OCI-LY1 (cell line): ENCODE data around the gene MLH3.

Experiments used
- H2AFZ ChIP-seq: fragments of 200-600 bp; sonication (generic), shearing (Covaris generic); 2 replicates; pipeline ENCODE4 v1.6.0; 2014; ENCODE audit warnings: antibody characterized with exemption, mild to moderate bottlenecking, low read length
- H3F3A ChIP-seq: fragments of 200-600 bp; sonication (generic), shearing (Covaris generic); 2 replicates; pipeline ENCODE4 v1.6.0; 2014; ENCODE audit warnings: mild to moderate bottlenecking, antibody characterized with exemption, low read length, moderate library complexity; ENCODE audit not compliant: insufficient read depth
- H3K27ac ChIP-seq: fragments of 200-600 bp; sonication (generic); 2 replicates; pipeline ENCODE4 v1.5.1; 2014; ENCODE audit warnings: low read length, mixed run types, mild to moderate bottlenecking, low read depth; ENCODE audit not compliant: poor library complexity, severe bottlenecking
- H3K27me3 ChIP-seq: fragments of 200-600 bp; sonication (generic); 2 replicates; pipeline ENCODE4 v1.6.0; 2014; ENCODE audit warnings: antibody characterized with exemption, mild to moderate bottlenecking, low read length, moderate library complexity; ENCODE audit not compliant: insufficient read depth
- H3K36me3 ChIP-seq: fragments of 200-600 bp; sonication (generic); 2 replicates; pipeline ENCODE4 v1.6.1; 2014; ENCODE audit warnings: mild to moderate bottlenecking, antibody characterized with exemption, low read length, moderate library complexity, mixed read lengths; ENCODE audit not compliant: insufficient read depth
- H3K4me1 ChIP-seq: fragments of 200-600 bp; sonication (generic); 2 replicates; pipeline ENCODE4 v1.5.1; 2014; ENCODE audit warnings: mild to moderate bottlenecking, low read length, moderate library complexity; ENCODE audit not compliant: insufficient read depth, severe bottlenecking
- H3K4me2 ChIP-seq: fragments of 200-600 bp; sonication (generic), shearing (Covaris generic); 2 replicates; pipeline ENCODE4 v1.6.1; 2014; ENCODE audit warnings: low read length
- H3K4me3 ChIP-seq: fragments of 200-600 bp; sonication (generic); 2 replicates; pipeline ENCODE4 v1.5.1; 2014; ENCODE audit warnings: low read length, low read depth, mild to moderate bottlenecking, mixed read lengths; ENCODE audit not compliant: poor library complexity, severe bottlenecking
- H3K79me2 ChIP-seq: fragments of 200-600 bp; shearing (Covaris generic); 2 replicates; pipeline ENCODE4 v1.6.1; 2016; ENCODE audit warnings: mixed run types, low read length, mixed read lengths; ENCODE audit not compliant: insufficient read depth
- H3K9ac ChIP-seq: fragments of 200-600 bp; sonication (generic), shearing (Covaris generic); 2 replicates; pipeline ENCODE4 v1.6.1; 2014; ENCODE audit warnings: mild to moderate bottlenecking, low read length, mixed read lengths
- H3K9me2 ChIP-seq: fragments of 200-600 bp; sonication (generic), shearing (Covaris generic); 2 replicates; pipeline ENCODE4 v1.6.1; 2014; ENCODE audit warnings: low read depth, mild to moderate bottlenecking, low read length, mixed read lengths
- H3K9me3 ChIP-seq: fragments of 200-600 bp; shearing (Covaris generic); 2 replicates; pipeline ENCODE4 v1.6.1; 2014; ENCODE audit warnings: low read length, mixed read lengths
- H4K20me1 ChIP-seq: fragments of 200-600 bp; sonication (generic), shearing (Covaris generic); 2 replicates; pipeline ENCODE4 v1.6.0; 2016; ENCODE audit warnings: mild to moderate bottlenecking, low read length; ENCODE audit not compliant: insufficient read depth
- CTCF ChIP-seq: fragments of 200-600 bp; sonication (generic), shearing (Covaris generic); IDR thresholded peaks from 2 replicates; pipeline ENCODE4 v1.5.1; 2017; ENCODE audit warnings: mild to moderate bottlenecking, antibody characterized with exemption, low read length, moderate library complexity, mixed read lengths
- EZH2 ChIP-seq: fragments of 200-600 bp; sonication (generic), shearing (Covaris generic); IDR thresholded peaks from 2 replicates; pipeline ENCODE4 v1.8.0; 2017; ENCODE audit warnings: borderline replicate concordance, mixed run types, mild to moderate bottlenecking, antibody characterized with exemption, low read length, moderate library complexity, mixed read lengths

The MLH3 gene

GRCh38 chr14:75077794-75078193, 26.5 kb upstream of the MLH3 start:
- Histone ChIP-seq H3K79me2 (no peaks in the 10 kb centered on the region), H3K9me3 (no peaks in the 10 kb centered on the region), H3K4me1 (no peaks in the 10 kb centered on the region), H4K20me1 (no peaks in the 10 kb centered on the region), H3K27me3 (no peaks in the 10 kb centered on the region), H3K4me2 (no peak overlapping the region), H3K36me3 (peaks cover 29% of the 10 kb centered on the region), H2AFZ (no peak overlapping the region), H3K9ac (no peak overlapping the region), H3F3A (no peaks in the 10 kb centered on the region), H3K9me2 (no peaks in the 10 kb centered on the region), H3K4me3 (no peak overlapping the region), H3K27ac (no peak overlapping the region)
- no peak for TF ChIP-seq EZH2
- no peak for TF ChIP-seq CTCF

- no peaks in the 10 kb centered on the region for H3K9me3 ChIP-seq
- H3K36me3 ChIP-seq = no peaks in the 10 kb centered on the region
- peak overlapping the region; percentile 98 for H3K4me2 ChIP-seq
- H3K27me3 ChIP-seq = no peaks in the 10 kb centered on the region
- H2AFZ ChIP-seq = no peak overlapping the region
- H4K20me1 ChIP-seq = no peaks in the 10 kb centered on the region
- H3K9me2 ChIP-seq = no peaks in the 10 kb centered on the region
- no peak for TF ChIP-seq EZH2
- no peak for TF ChIP-seq CTCF
- H3K9ac ChIP-seq = peak overlapping the region; percentile 81; the same call in 1 of the 2 replicates
- no peaks in the 10 kb centered on the region for H3F3A ChIP-seq
- H3K79me2 ChIP-seq = no peaks in the 10 kb centered on the region
- peak overlapping the region; percentile 74 for H3K4me3 ChIP-seq
- H3K4me1 ChIP-seq = peaks cover 29% of the 10 kb centered on the region
- no peak overlapping the region for H3K27ac ChIP-seq
These were observed 19.1 kb upstream of the MLH3 start for GRCh38 chr14:75070383-75070782.

GRCh38 chr14:75069811-75070145, 18.5 kb upstream of the MLH3 start:
- peak overlapping the region; percentile 54; the same call in 1 of the 2 replicates for H2AFZ ChIP-seq
- no peaks in the 10 kb centered on the region for H3K36me3 ChIP-seq
- H3K9me3 ChIP-seq = no peaks in the 10 kb centered on the region
- no peak overlapping the region for H3K27ac ChIP-seq
- no peaks in the 10 kb centered on the region for H3K9me2 ChIP-seq
- H3K4me2 ChIP-seq = peak overlapping the region; percentile 98
- no peaks in the 10 kb centered on the region for H3K79me2 ChIP-seq
- peak overlapping the region; percentile 81 for H3K9ac ChIP-seq
- no peaks in the 10 kb centered on the region for H3K27me3 ChIP-seq
- H3K4me1 ChIP-seq = peaks cover 29% of the 10 kb centered on the region
- peak overlapping the region; percentile 74 for H3K4me3 ChIP-seq
- H4K20me1 ChIP-seq = no peaks in the 10 kb centered on the region
- no peak for TF ChIP-seq CTCF
- TF ChIP-seq EZH2 = no peak
- H3F3A ChIP-seq = no peaks in the 10 kb centered on the region
